Ishikawa (cell line): ENCODE results near the gene SRRM2.

Experiments used
- CEBPB ChIP-seq: IDR thresholded peaks from 2 replicates; pipeline ENCODE4 v1.6.1; 2012
- CREB1 ChIP-seq: IDR thresholded peaks from 2 replicates; pipeline ENCODE4 v1.6.1; 2012; ENCODE audit warnings: low read depth
- EGR1 ChIP-seq: IDR thresholded peaks from 2 replicates; pipeline ENCODE4 v1.6.1; 2012
- EP300 ChIP-seq: IDR thresholded peaks from 2 replicates; pipeline ENCODE4 v1.6.1; 2012; ENCODE audit warnings: borderline replicate concordance
- FOXM1 ChIP-seq: IDR thresholded peaks from 2 replicates; pipeline ENCODE4 v1.6.1; 2012; ENCODE audit warnings: low read depth, borderline replicate concordance
- MAX ChIP-seq: IDR thresholded peaks from 2 replicates; pipeline ENCODE4 v1.6.1; 2012
- NFIC ChIP-seq: IDR thresholded peaks from 2 replicates; pipeline ENCODE4 v1.6.1; 2012
- RAD21 ChIP-seq: IDR thresholded peaks from 2 replicates; pipeline ENCODE4 v1.6.1; 2012; ENCODE audit warnings: low read depth
- REST ChIP-seq: IDR thresholded peaks from 2 replicates; pipeline ENCODE4 v1.6.1; 2012; ENCODE audit warnings: low read depth, mild to moderate bottlenecking
- TAF1 ChIP-seq: IDR thresholded peaks from 2 replicates; pipeline ENCODE4 v1.6.1; 2012; ENCODE audit warnings: low read depth, mild to moderate bottlenecking
- TCF12 ChIP-seq: IDR thresholded peaks from 2 replicates; pipeline ENCODE4 v1.6.1; 2012; ENCODE audit warnings: low read depth
- TEAD4 ChIP-seq: IDR thresholded peaks from 2 replicates; pipeline ENCODE4 v1.6.1; 2012
- USF1 ChIP-seq: IDR thresholded peaks from 2 replicates; pipeline ENCODE4 v1.6.1; 2012
- YY1 ChIP-seq: IDR thresholded peaks from 2 replicates; pipeline ENCODE4 v1.6.1; 2012; ENCODE audit warnings: low read depth
- ZBTB7A ChIP-seq: IDR thresholded peaks from 2 replicates; pipeline ENCODE4 v1.6.1; 2012; ENCODE audit warnings: low read depth

Gene SRRM2

GRCh38 chr16:2766430-2767139 is 14.1 kb downstream of the SRRM2 start:
- no peak for TF ChIP-seq TAF1
- no peak for TF ChIP-seq TEAD4
- no peak for TF ChIP-seq YY1
- no peak for TF ChIP-seq REST
- TF ChIP-seq NFIC = no peak
- TF ChIP-seq EGR1 = no peak
- TF ChIP-seq EP300 = no peak
- no peak for TF ChIP-seq MAX
- TF ChIP-seq FOXM1 = no peak
- no peak for TF ChIP-seq CREB1
- no peak for TF ChIP-seq RAD21

- TF ChIP-seq REST (no peak), FOXM1 (no peak), NFIC (no peak), RAD21 (no peak), CREB1 (no peak), ZBTB7A (no peak), CEBPB (no peak), TAF1 (no peak), YY1 (no peak), USF1 (no peak), EP300 (no peak), TEAD4 (no peak), TCF12 (no peak), EGR1 (no peak), MAX (no peak)
Measured at GRCh38 chr16:2767140-2767731, 14.8 kb downstream of the SRRM2 start.

GRCh38 chr16:2767891-2768290 is 15.5 kb downstream of the SRRM2 start:
- no peak for TF ChIP-seq MAX
- TF ChIP-seq TEAD4 = no peak
- TF ChIP-seq CEBPB = no peak
- TF ChIP-seq YY1 = no peak
- no peak for TF ChIP-seq FOXM1
- TF ChIP-seq NFIC = no peak
- TF ChIP-seq TAF1 = no peak
- TF ChIP-seq EP300 = no peak
- TF ChIP-seq TCF12 = no peak
- TF ChIP-seq CREB1 = no peak
- TF ChIP-seq EGR1 = no peak
- no peak for TF ChIP-seq RAD21
- TF ChIP-seq REST = no peak
- no peak for TF ChIP-seq ZBTB7A
- TF ChIP-seq USF1 = no peak
